ENCODE measurements around the gene AFMID. TPM values are rescaled to one million over a fixed set of nuclear protein-coding genes. Genes with fewer than 3 reads are reported as not detected.
"Not testable (repeated sequence)": the region's sequence is repeated elsewhere in the genome, so short reads cannot be mapped to it uniquely, and the experiment has no call there.

The AFMID gene, protein sequence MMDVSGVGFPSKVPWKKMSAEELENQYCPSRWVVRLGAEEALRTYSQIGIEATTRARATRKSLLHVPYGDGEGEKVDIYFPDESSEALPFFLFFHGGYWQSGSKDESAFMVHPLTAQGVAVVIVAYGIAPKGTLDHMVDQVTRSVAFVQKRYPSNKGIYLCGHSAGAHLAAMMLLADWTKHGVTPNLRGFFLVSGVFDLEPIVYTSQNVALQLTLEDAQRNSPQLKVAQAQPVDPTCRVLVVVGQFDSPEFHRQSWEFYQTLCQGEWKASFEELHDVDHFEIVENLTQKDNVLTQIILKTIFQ
- 61.2 and 86.2 TPM in 2 replicates for total RNA-seq
- 26.6 and 26.7 TPM in 2 replicates for polyA plus RNA-seq

DNA sequence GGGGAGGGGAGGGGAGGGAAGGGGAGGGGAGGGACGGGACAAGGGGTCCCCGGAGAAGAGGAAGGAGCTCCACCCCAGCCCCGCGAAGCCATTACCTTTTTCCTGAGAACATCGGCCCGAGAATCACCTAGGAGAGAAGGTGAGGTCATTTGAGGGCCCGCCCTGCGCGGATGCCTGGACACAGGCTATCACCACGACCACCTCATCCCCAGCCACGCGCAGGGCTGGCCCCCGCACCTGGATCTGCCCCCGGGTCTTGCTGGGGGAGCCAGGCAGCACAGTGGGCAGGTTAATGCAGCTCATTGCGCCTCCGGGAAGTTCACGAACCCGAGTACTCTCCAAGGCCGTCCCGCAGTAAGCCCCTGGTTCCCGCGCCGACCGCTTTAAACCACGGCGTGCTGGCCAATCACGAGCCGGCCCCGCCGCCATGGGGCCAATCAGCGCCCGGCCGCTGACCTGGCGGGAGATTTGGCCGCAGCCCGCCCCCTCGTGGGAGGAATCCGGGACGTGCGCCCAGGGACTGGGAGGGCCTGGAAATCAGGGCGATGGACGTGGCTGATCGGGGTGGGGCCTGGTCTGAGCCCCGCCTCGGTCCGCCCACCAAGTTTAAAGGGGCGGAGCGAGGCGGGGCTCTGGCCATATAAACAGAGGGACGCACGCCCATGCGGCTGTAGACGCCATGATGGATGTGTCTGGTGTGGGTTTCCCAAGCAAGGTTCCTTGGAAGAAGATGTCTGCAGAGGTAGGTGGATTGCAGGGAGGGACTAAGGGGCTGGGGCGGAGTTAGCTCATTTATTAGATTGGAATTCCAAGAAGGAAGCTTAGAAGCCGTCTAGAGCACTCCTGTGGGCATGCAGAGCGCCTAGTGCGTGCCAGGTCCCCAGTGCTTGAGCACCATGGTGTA lies at the start of gene AFMID, which contains the start of gene TK1:
AFMID (plus strand) TSS at position 671 of the 904 bp plus-strand sequence; CDS start at position 680, 9 bp downstream.
TK1 (minus strand) TSS at position 361 of the 904 bp plus-strand sequence; CDS start at position 303, 58 bp downstream.
- Histone ChIP-seq H3K79me2 (peaks cover 28% of the 10 kb centered on the region), H3K27ac (peak within 1 kb of the TSS; percentile 60), H3K4me3 (peak within 1 kb of the TSS; percentile 33), H4K20me1 (ENCODE audit: insufficient read depth, poor library complexity, severe bottlenecking) (no peaks in the 10 kb centered on the region), H3K4me2 (peak within 1 kb of the TSS; percentile 88), H3K36me3 (replicated peaks; ENCODE audit: insufficient read depth, low read depth) (no peaks in the 10 kb centered on the region), H3K4me1 (ENCODE audit: insufficient read depth) (peaks cover 11% of the 10 kb centered on the region), H3K27me3 (no peaks in the 10 kb centered on the region), H3K9me2 (replicated peaks; ENCODE audit: insufficient read depth) (no peaks in the 10 kb centered on the region), H2AFZ (peak within 1 kb of the TSS; percentile 31), H3K9me3 (ENCODE audit: low read depth) (no peaks in the 10 kb centered on the region)
- WGBS (ENCODE audit: low lambda C conversion rate, missing lambda C conversion rate): 6% methylated on average over 50 of the region's 57 CpGs
- DNase-seq (ENCODE audit: low spot score): peak; percentile 98
- TF ChIP-seq, protein P1, sequence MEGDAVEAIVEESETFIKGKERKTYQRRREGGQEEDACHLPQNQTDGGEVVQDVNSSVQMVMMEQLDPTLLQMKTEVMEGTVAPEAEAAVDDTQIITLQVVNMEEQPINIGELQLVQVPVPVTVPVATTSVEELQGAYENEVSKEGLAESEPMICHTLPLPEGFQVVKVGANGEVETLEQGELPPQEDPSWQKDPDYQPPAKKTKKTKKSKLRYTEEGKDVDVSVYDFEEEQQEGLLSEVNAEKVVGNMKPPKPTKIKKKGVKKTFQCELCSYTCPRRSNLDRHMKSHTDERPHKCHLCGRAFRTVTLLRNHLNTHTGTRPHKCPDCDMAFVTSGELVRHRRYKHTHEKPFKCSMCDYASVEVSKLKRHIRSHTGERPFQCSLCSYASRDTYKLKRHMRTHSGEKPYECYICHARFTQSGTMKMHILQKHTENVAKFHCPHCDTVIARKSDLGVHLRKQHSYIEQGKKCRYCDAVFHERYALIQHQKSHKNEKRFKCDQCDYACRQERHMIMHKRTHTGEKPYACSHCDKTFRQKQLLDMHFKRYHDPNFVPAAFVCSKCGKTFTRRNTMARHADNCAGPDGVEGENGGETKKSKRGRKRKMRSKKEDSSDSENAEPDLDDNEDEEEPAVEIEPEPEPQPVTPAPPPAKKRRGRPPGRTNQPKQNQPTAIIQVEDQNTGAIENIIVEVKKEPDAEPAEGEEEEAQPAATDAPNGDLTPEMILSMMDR (IDR thresholded peaks at IDR 0.05; ENCODE audit: poor library complexity): peak; percentile 99
- no peak for TF ChIP-seq EZH2 (IDR thresholded peaks at IDR 0.05; ENCODE audit: borderline replicate concordance)
- no peak for TF ChIP-seq EZH2phosphoT487 (IDR thresholded peaks at IDR 0.05; ENCODE audit: low read depth, severe bottlenecking, unreplicated experiment)

DNA sequence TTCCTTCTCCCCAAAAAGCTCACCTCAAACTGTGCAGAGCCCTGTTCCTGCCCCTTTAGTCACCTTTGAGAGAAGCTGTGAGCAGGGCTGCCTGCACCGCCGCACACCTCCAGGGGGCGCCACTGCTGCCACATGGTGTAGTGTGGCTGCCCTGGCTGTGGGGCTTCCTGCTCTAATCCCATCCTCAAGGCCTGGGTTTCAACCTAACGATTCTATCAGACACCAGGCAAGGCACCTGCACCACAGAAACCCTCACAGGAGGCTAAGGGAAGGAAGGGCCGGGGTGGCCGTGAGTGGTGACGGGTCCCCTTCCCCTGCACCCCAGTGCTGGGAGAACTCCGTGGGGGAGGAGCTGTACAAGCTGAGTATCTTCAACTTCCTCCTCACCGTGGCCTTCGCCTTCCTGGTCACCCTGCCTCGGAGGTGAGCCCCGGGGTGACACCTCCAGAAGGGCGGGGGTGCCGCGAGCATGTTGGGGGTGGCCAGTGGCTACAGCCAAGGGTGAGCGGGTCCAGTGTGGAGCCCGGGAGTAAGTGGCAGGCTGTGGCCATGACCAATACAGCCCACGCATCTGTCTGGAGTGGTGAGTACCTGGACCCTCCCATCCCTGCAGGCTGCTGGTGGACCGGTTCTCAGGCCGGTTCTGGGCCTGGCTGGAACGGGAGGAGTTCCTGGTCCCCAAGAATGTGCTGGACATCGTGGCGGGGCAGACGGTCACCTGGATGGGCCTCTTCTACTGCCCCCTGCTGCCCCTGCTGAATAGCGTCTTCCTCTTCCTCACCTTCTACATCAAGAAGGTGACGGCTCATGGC lies 49.6 kb upstream of the AFMID start:
- H3K36me3 ChIP-seq (replicated peaks; ENCODE audit: insufficient read depth, low read depth): no peaks in the 10 kb centered on the region
- 78% methylated on average over 26 of the region's 26 CpGs for WGBS (ENCODE audit: low lambda C conversion rate, missing lambda C conversion rate)
- no peaks in the 10 kb centered on the region for H3K9me2 ChIP-seq (replicated peaks; ENCODE audit: insufficient read depth)
- no peak overlapping the region for H3K27ac ChIP-seq
- no peaks in the 10 kb centered on the region for H3K4me1 ChIP-seq (ENCODE audit: insufficient read depth)
- H3K27me3 ChIP-seq: no peaks in the 10 kb centered on the region
- H3K4me3 ChIP-seq: no peak overlapping the region
- H3K4me2 ChIP-seq: no peak overlapping the region
- H4K20me1 ChIP-seq (ENCODE audit: insufficient read depth, poor library complexity, severe bottlenecking): no peaks in the 10 kb centered on the region
- no peaks in the 10 kb centered on the region for H3K79me2 ChIP-seq
- H2AFZ ChIP-seq: no peak overlapping the region
- H3K9me3 ChIP-seq (ENCODE audit: low read depth): no peaks in the 10 kb centered on the region
- no peak for TF ChIP-seq EZH2 (IDR thresholded peaks at IDR 0.05; ENCODE audit: borderline replicate concordance)
- TF ChIP-seq, protein P1 (IDR thresholded peaks at IDR 0.05; ENCODE audit: poor library complexity): peak; percentile 30
- no peak for DNase-seq (ENCODE audit: low spot score)

DNA sequence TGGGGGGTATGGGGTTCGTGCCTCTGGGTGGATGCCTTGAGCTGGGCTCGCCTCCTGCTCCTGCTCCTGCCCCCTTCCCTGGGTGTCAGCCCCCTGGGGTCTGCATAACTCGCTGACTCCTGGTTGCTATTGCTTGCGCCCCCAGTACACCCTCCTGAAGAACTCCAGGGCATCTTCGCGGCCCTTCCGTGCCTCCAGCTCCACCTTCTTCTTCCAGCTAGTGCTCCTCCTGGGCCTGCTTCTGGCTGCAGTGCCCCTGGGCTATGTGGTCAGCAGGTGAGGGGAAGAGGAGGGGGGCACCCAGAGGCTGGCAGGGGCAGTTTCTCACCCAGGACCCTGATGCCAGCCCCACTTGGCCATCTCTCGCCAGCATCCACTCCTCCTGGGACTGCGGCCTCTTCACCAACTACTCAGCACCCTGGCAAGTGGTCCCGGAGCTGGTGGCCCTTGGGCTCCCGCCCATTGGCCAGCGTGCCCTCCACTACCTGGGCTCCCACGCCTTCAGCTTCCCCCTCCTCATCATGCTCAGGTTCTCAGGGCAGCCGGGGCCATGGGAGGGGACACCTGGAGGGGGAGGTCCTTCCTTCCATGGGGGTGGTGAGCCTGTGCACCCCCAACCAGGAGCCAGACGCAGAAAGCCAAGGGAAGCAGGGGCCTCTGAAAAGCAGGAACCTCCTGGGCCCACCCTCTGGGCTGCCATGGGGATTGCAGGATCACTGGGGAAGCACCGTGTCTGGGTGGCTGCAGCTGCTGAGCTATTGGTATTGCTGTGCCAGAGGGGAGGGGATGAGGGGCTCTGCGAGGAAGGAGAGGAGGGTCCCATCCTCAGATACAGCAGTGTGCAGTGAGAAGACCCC lies 48.7 kb upstream of the AFMID start:
- Histone ChIP-seq H2AFZ (no peak overlapping the region), H3K9me2 (replicated peaks; ENCODE audit: insufficient read depth) (no peaks in the 10 kb centered on the region), H3K79me2 (no peaks in the 10 kb centered on the region), H3K9me3 (ENCODE audit: low read depth) (no peaks in the 10 kb centered on the region), H4K20me1 (ENCODE audit: insufficient read depth, poor library complexity, severe bottlenecking) (no peaks in the 10 kb centered on the region), H3K27me3 (no peaks in the 10 kb centered on the region), H3K27ac (no peak overlapping the region), H3K4me1 (ENCODE audit: insufficient read depth) (no peaks in the 10 kb centered on the region), H3K36me3 (replicated peaks; ENCODE audit: insufficient read depth, low read depth) (no peaks in the 10 kb centered on the region), H3K4me2 (no peak overlapping the region), H3K4me3 (no peak overlapping the region)
- DNase-seq (ENCODE audit: low spot score): no peak
- TF ChIP-seq EZH2phosphoT487 (IDR thresholded peaks at IDR 0.05; ENCODE audit: low read depth, severe bottlenecking, unreplicated experiment) (no peak), EZH2 (IDR thresholded peaks at IDR 0.05; ENCODE audit: borderline replicate concordance) (no peak)
- TF ChIP-seq, protein P1 (IDR thresholded peaks at IDR 0.05; ENCODE audit: poor library complexity): no peak
- 79% methylated on average over 15 of the region's 17 CpGs for WGBS (ENCODE audit: low lambda C conversion rate, missing lambda C conversion rate)

DNA sequence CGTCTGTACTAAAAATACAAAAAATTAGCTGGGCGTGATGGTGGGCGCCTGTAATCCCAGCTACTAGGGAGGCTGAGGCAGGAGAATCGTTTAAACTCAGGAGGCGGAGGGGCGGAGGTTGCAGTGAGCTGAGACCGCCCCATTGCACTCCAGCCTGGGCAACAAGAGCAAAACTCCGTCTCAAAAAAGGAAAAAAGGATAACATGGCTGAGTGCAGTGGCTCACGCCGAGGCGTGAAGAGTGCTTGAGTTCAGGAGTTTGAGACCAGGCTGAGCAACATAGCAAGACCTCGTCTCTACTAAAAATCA lies 47.3 kb upstream of the AFMID start:
- H3K4me1 ChIP-seq (ENCODE audit: insufficient read depth): peaks cover 10% of the 10 kb centered on the region
- H3K27ac ChIP-seq; DNase-seq (ENCODE audit: low spot score); H3K4me2 ChIP-seq; H3K4me3 ChIP-seq; H3K9me2 ChIP-seq (replicated peaks; ENCODE audit: insufficient read depth); H3K79me2 ChIP-seq; H3K27me3 ChIP-seq; H3K36me3 ChIP-seq (replicated peaks; ENCODE audit: insufficient read depth, low read depth); H2AFZ ChIP-seq; H3K9me3 ChIP-seq (ENCODE audit: low read depth); H4K20me1 ChIP-seq (ENCODE audit: insufficient read depth, poor library complexity, severe bottlenecking): not testable (repeated sequence)
- WGBS (ENCODE audit: low lambda C conversion rate, missing lambda C conversion rate): 96% methylated on average over 12 of the region's 12 CpGs
